GM19372 (cell line): Measurements from ENCODE around the gene CHST8.
A peak's percentile ranks its signal among the peaks of the same experiment; 100 is the strongest.

Source experiments
- ATAC-seq: cut with Tn5 transposase; IDR thresholded peaks from one replicate; pipeline ENCODE4 v1.9.1; 2021; ENCODE audit warnings: mild to moderate bottlenecking, low read depth, moderate library complexity; ENCODE audit not compliant: unreplicated experiment

CHST8 gene

GRCh38 chr19:33779849-33780248, 158.1 kb downstream of the CHST8 start:
- ATAC-seq = no peak

DNA sequence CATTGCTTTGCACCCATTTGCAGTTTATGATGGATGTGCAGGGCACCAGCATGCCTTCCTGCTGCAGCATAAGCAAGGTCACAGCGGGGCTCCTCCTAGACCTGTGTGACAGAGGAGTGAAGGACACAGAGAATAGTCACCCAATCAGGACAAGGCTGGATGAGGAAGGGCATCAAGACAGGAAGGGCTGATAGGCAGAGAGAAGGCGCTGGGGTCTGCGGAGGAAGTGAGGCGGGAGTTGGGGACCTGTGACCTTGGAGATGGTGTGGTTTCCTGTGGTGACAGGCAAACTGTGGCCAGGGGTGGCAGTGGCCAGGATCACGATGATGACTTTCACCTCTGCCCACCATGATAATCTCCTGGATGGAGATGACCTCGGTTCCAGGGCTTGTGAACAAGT, 158.5 kb downstream of the CHST8 start:
- ATAC-seq = no peak

DNA sequence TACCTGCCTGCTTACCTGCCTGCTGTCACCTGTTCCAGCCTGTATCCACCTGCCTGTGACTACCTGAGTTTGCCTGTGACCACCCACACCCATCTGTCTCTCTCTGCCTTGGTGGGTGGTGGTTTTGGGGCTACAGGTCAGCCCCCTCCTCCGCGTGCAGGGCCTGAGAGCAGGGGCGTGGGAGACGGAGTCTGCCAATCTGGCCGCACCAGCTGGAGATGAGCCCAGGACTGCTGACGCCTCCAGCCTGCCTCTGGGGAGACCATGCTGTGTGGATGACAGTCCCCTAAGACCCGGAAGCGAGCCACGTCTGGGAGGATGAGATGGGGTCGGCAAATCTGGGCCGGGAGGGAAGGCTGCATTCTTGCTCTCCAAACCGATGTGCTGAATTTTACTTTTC, 159.0 kb downstream of the CHST8 start:
- ATAC-seq = no peak

GRCh38 chr19:33781415-33781935, 159.7 kb downstream of the CHST8 start:
- ATAC-seq = no peak

DNA sequence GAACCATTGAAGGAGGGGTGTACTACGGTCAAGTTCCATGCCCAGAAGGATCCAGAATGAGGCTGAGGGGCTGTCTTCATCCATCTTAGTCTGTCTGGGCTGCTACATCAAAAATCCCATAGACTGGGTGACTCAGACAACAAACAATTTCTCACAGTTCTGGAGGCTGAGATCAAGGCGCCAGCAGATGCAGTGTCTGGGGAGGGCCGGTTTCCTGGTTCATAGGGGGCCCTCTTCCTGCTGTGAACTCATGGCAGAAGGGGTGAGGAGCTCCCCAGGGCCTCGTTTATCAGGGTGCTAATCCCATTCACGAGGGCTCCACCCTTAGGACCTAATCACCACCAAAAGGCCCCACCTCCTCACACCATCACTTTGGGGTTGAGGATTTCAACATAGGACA, 160.2 kb downstream of the CHST8 start:
- no peak for ATAC-seq

- ATAC-seq = no peak
These were observed 162.7 kb downstream of the CHST8 start for GRCh38 chr19:33784432-33784831.

DNA sequence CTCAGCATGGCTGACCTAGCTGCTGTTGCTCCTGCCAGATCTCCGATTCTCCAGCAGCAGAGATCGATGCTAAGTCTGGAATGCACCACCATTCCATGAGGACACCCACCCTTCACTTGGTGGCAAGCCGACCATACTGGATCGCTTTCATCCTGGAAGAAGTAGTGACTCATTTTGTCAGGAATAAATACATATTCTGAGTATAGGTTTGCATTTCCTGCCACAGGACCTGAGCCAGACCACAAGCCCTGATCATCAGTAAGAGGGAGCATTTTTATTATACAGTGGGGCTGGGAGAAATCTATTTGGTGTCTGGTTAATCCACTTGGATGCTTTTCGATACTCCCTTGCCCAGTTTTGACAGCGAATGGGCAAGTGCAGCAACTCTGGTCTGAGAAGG, 164.0 kb downstream of the CHST8 start:
- ATAC-seq = no peak

DNA sequence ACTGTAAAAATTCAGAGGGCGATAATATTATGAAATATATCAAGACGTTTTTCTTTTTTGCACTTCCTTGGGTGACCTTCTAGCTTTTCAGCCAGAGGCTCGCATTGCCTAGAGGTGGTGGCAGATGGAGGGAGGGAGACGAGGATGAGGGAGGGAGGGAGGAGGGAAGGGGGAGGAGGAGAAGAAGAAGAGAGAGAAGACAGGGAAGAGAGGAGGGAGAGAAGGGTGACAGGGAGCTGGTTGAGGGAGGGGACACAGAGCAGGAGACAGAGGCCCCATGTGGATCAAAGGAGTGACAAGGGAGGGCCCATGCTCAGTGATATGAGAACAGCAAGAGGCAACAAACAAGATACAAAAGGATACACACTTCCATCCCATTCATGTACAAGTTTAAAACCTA, 166.9 kb downstream of the CHST8 start:
- no peak for ATAC-seq

- ATAC-seq = no peak
These were observed 167.6 kb downstream of the CHST8 start for GRCh38 chr19:33789344-33789743.

- no peak for ATAC-seq
These were observed 173.1 kb downstream of the CHST8 start for GRCh38 chr19:33794683-33795369.

DNA sequence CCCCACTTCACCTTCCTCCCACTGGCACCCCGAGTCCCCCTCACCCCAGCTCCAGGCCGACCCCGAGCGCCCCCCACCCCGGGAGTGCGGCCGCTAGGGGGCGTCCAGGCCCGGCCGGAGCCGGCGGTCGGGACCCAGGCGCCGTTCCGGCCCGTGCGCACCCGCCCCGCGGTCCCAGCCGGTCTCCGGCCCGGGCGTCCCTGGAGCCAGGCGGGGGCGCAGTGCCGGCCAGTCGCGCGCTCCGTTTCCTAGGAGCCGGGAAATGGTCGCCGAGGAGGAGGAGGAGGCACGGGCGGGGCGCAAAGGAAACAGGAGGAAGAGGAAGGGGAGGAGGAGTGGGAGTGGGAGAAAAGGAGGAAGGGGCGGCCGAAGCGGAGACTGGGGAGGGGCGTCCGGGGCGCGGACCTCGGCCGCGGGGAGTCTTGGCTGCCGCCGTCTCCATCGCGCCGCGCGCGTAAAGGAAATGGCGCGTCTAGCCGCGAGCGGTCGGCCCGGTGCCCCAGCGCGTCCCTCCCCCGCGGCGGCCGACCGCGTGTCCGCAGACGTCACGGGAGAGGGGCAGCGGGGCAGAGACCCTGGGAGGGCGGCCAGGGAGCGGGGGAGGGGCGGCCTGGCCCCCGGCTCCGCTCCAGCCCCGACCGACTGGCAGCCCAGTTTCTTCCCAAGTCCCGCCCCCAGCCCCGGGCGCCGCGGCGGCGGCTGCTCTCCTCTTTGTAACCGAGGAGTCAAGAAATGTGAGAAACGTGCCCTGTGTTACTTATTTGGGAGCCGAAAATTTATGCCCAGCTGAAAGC, 173.8 kb downstream of the CHST8 start:
- ATAC-seq = peak; percentile 50

DNA sequence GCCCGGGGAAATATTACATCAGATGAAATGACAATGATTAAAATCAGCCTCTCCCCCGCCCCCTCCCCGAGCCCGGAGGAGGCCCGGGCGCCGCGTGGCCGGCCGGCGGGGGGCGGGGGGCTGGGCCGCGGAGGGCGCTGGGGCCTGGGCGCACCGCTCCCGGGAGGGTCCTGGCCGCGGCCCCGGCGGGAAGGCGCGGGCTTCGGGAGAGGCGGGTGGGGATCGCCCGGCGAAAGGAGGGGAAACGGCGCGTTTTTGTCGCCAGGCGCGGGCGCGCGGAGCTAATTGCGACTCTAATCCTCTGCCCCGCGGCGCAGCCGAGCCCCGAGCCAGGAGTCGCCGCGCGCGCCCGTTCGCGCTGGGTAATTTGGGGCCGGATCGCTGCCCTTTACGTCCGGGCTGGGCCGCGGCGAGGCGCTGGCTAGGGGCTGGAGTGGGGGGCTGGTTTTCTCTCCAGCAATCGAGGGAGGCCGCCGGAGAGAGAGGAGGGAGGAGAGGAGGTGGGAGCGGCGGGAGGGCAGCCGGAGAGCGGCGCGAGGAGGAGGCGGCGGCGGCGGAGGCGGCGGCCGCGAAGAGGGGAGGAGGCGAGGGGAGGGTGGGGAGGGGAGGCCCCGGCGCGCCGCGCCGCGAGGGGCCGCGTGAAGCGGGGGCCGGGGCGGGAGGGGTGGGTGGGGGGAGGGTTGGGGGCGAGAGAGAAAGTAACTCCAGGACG, 174.6 kb downstream of the CHST8 start, which contains the start of gene KCTD15:
KCTD15 (plus strand) TSS at position 707 of the 712 bp plus-strand sequence. CDS start 3,585 bp downstream, outside the sequence.
- ATAC-seq = no peak

DNA sequence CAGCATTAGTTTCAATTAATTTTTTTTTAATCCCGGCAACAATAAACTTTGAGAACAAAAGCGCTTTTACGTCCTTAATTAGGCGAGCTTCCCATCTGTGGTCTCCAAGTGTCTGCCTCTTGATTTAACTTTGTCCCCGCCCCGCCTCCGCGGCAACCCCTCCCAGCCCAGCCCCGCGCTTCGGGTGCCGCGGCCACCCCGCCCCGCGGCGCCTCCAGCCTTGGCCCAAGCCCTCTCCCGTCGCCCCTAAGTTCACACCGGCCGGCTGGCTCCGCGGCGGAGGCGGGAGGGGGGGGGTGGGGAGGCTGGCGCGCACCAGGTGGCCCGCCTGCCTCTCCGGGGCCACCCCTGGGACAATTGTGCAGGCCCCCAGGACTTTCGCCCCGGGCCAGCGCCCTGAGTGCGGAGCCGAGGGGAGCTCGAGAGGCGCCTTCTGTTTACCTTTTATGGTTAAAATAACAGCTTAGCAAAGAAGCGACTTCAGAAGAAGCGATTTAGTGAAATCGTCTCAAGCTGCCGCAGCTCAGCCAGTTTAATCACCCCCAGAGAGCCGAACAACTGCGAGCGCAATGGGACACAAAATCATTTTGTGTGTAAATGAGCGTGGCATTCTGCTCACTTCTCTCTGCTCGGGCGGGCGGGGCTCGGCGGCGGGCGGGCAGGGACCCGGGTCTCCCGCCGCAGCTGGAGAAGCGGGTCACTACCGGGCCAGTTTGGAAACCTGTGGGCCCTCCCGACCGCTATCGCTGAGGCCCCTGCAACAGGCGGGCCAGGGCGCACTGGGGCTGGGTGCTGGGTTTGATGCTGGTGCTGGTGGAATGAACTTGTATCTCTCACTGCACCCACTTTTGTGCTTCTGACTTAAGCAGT, 176.3 kb downstream of the CHST8 start:
- ATAC-seq = no peak

- ATAC-seq = no peak
These were observed 176.9 kb downstream of the CHST8 start for GRCh38 chr19:33798681-33799111.

DNA sequence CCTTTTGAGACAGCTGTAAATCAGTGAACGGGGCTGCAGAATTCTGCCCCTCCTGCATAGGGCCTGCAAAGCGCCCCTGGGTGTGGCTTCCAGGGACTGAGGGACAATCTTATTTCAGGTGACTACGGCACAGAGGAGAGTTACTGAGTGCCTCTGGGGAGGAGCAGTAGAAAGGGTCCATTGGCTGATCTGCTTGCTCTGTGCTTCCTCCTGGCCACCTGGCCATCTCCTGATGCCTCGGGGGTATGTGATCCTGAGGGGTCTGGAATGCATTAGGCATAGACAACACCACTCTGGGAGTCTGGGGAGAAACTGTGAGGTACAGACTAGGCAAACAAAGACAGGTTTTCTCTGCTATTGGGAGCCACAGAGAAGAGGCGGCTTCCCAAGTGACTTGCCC, 177.7 kb downstream of the CHST8 start:
- ATAC-seq = no peak

GRCh38 chr19:33800012-33800680, 178.4 kb downstream of the CHST8 start:
- ATAC-seq = no peak

DNA sequence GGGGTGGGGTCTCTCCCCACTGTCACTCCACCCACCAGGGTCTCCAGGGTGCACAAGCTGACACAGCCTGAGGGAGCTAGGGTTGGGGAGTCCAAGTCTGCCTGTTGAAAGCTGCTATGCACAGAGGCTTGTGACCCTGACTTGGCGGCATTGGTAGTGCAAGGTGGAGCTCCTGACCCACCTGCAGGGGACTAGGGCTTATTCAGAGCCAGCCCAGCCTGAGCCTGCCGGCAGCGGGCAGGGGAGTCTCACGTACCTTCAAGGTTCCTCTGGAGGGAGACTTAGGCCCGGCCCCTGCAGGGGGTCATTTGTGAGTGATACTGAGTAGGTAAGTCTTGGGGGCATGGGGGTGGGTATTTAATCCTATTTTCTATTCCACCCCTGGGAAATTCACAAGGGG, 179.7 kb downstream of the CHST8 start:
- no peak for ATAC-seq

GRCh38 chr19:33802001-33802400, 180.2 kb downstream of the CHST8 start:
- no peak for ATAC-seq

- no peak for ATAC-seq
These were observed 181.0 kb downstream of the CHST8 start for GRCh38 chr19:33802801-33803200.

GRCh38 chr19:33803383-33803782, 181.6 kb downstream of the CHST8 start:
- ATAC-seq = no peak
